ENCODE results near the gene NHS. TPM values are rescaled to one million over a fixed set of nuclear protein-coding genes. Genes with fewer than 3 reads are reported as not detected.
A peak's percentile ranks its signal among the peaks of the same experiment; 100 is the strongest.

The NHS gene
- total RNA-seq, 1 donor from 2014 or later: 6.6 TPM

- Histone ChIP-seq H3K9ac (ENCODE audit: low read length) (no peak overlapping the region), H2AFZ (ENCODE audit: low read depth, low read length) (no peak overlapping the region), H3K36me3 (ENCODE audit: insufficient read depth, low read length) (no peaks in the 10 kb centered on the region), H3K4me3 (ENCODE audit: insufficient read depth, low read depth, low read length) (no peak overlapping the region), H3K4me2 (ENCODE audit: low read length) (no peak overlapping the region), H3K4me1 (ENCODE audit: insufficient read depth, low read length) (no peaks in the 10 kb centered on the region), H3K9me3 (ENCODE audit: insufficient read depth, low read depth, low read length) (no peaks in the 10 kb centered on the region), H3K27ac (ENCODE audit: low read depth, low read length) (no peak overlapping the region), H3K79me2 (ENCODE audit: insufficient read depth, low read length) (peaks cover 74% of the 10 kb centered on the region), H3K27me3 (ENCODE audit: insufficient read depth, low read length) (no peaks in the 10 kb centered on the region), H4K20me1 (ENCODE audit: insufficient read depth, low read length) (peaks cover 7% of the 10 kb centered on the region)
- Mint-ChIP-seq H3K27ac (ENCODE audit: unreplicated experiment) (no peak overlapping the region), H3K36me3 (ENCODE audit: low read depth, unreplicated experiment) (no peaks in the 10 kb centered on the region), H3K9me3 (ENCODE audit: unreplicated experiment) (no peaks in the 10 kb centered on the region), H3K27me3 (ENCODE audit: low read depth, unreplicated experiment) (no peaks in the 10 kb centered on the region), H3K4me1 (ENCODE audit: low read depth, unreplicated experiment) (peaks cover 4% of the 10 kb centered on the region), H3K4me3 (ENCODE audit: unreplicated experiment) (no peak overlapping the region)
- TF ChIP-seq, protein P1, sequence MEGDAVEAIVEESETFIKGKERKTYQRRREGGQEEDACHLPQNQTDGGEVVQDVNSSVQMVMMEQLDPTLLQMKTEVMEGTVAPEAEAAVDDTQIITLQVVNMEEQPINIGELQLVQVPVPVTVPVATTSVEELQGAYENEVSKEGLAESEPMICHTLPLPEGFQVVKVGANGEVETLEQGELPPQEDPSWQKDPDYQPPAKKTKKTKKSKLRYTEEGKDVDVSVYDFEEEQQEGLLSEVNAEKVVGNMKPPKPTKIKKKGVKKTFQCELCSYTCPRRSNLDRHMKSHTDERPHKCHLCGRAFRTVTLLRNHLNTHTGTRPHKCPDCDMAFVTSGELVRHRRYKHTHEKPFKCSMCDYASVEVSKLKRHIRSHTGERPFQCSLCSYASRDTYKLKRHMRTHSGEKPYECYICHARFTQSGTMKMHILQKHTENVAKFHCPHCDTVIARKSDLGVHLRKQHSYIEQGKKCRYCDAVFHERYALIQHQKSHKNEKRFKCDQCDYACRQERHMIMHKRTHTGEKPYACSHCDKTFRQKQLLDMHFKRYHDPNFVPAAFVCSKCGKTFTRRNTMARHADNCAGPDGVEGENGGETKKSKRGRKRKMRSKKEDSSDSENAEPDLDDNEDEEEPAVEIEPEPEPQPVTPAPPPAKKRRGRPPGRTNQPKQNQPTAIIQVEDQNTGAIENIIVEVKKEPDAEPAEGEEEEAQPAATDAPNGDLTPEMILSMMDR (IDR thresholded peaks at IDR 0.05; ENCODE audit: insufficient read depth, low read depth, low read length): no peak
- TF ChIP-seq EZH2 (IDR thresholded peaks at IDR 0.05; ENCODE audit: insufficient read depth, low read length): no peak
- DNase-seq (ENCODE audit: low read depth) (no peak), FAIRE-seq (peak; percentile 87)
Observed at GRCh38 chrX:17395154-17395553, 20.2 kb downstream of the NHS start.

- TF ChIP-seq, protein P1 (IDR thresholded peaks at IDR 0.05; ENCODE audit: insufficient read depth, low read depth, low read length): no peak
- no peak for TF ChIP-seq EZH2 (IDR thresholded peaks at IDR 0.05; ENCODE audit: insufficient read depth, low read length)
- H3K27ac Mint-ChIP-seq (ENCODE audit: unreplicated experiment): peak overlapping the region; percentile 92
Observed at GRCh38 chrX:17397074-17397473, 22.1 kb downstream of the NHS start.

DNA sequence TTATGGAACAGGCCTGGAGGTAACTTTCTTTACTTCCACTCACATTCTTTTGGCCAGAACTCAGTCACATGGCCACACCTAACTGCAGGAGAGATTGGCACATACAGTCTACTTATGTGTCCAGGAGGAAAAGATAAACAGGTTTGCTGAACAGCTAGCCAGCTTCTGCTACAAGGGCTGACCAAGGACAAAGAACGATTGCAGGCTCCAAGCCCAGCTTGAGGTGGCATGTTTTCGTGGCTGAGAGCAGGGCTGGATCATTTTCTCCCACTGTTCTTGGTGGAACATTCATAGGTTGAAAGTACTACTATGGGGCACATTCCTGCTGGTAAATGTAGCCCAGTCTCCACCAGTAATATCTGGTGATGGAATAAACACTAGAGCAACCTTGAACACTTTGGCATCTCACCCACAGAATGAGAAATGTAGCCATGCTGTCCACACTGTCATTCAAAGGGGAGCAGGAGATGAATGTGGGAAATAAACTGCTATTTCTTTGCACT, 28.2 kb downstream of the NHS start:
- Mint-ChIP-seq H3K27ac (ENCODE audit: unreplicated experiment) (no peak overlapping the region), H3K4me3 (ENCODE audit: unreplicated experiment) (no peak overlapping the region), H3K36me3 (ENCODE audit: low read depth, unreplicated experiment) (no peaks in the 10 kb centered on the region), H3K4me1 (ENCODE audit: low read depth, unreplicated experiment) (peaks cover 26% of the 10 kb centered on the region), H3K27me3 (ENCODE audit: low read depth, unreplicated experiment) (no peaks in the 10 kb centered on the region), H3K9me3 (ENCODE audit: unreplicated experiment) (no peaks in the 10 kb centered on the region)
- FAIRE-seq: peak; percentile 72
- Histone ChIP-seq H3K4me2 (ENCODE audit: low read length) (no peak overlapping the region), H3K4me3 (ENCODE audit: insufficient read depth, low read depth, low read length) (no peak overlapping the region), H3K27ac (ENCODE audit: low read depth, low read length) (no peak overlapping the region), H3K4me1 (ENCODE audit: insufficient read depth, low read length) (peaks cover 11% of the 10 kb centered on the region), H3K9me3 (ENCODE audit: insufficient read depth, low read depth, low read length) (no peaks in the 10 kb centered on the region), H3K9ac (ENCODE audit: low read length) (no peak overlapping the region), H3K79me2 (ENCODE audit: insufficient read depth, low read length) (peaks cover 63% of the 10 kb centered on the region), H4K20me1 (ENCODE audit: insufficient read depth, low read length) (no peaks in the 10 kb centered on the region), H3K36me3 (ENCODE audit: insufficient read depth, low read length) (no peaks in the 10 kb centered on the region), H2AFZ (ENCODE audit: low read depth, low read length) (no peak overlapping the region), H3K27me3 (ENCODE audit: insufficient read depth, low read length) (no peaks in the 10 kb centered on the region)
- DNase-seq (ENCODE audit: low read depth): no peak
- TF ChIP-seq, protein P1 (IDR thresholded peaks at IDR 0.05; ENCODE audit: insufficient read depth, low read depth, low read length): no peak
- TF ChIP-seq EZH2 (IDR thresholded peaks at IDR 0.05; ENCODE audit: insufficient read depth, low read length): no peak

More at GRCh38 chrX:17397074-17397473, 22.1 kb downstream of the NHS start:
- no peaks in the 10 kb centered on the region for H3K27me3 Mint-ChIP-seq (ENCODE audit: low read depth, unreplicated experiment)
- DNase-seq (ENCODE audit: low read depth) (peak; percentile 57), FAIRE-seq (peak; percentile 99)
- Histone ChIP-seq H3K4me3 (ENCODE audit: insufficient read depth, low read depth, low read length) (no peak overlapping the region), H3K4me1 (ENCODE audit: insufficient read depth, low read length) (no peaks in the 10 kb centered on the region), H2AFZ (ENCODE audit: low read depth, low read length) (no peak overlapping the region), H3K9me3 (ENCODE audit: insufficient read depth, low read depth, low read length) (no peaks in the 10 kb centered on the region), H4K20me1 (ENCODE audit: insufficient read depth, low read length) (no peaks in the 10 kb centered on the region), H3K36me3 (ENCODE audit: insufficient read depth, low read length) (no peaks in the 10 kb centered on the region), H3K4me2 (ENCODE audit: low read length) (peak overlapping the region; percentile 45), H3K27ac (ENCODE audit: low read depth, low read length) (peak overlapping the region; percentile 17), H3K79me2 (ENCODE audit: insufficient read depth, low read length) (peaks cover 67% of the 10 kb centered on the region), H3K27me3 (ENCODE audit: insufficient read depth, low read length) (no peaks in the 10 kb centered on the region), H3K9ac (ENCODE audit: low read length) (no peak overlapping the region)
- peak overlapping the region; percentile 61 for H3K4me3 Mint-ChIP-seq (ENCODE audit: unreplicated experiment)
- H3K9me3 Mint-ChIP-seq (ENCODE audit: unreplicated experiment): no peaks in the 10 kb centered on the region
- no peaks in the 10 kb centered on the region for H3K36me3 Mint-ChIP-seq (ENCODE audit: low read depth, unreplicated experiment)
- H3K4me1 Mint-ChIP-seq (ENCODE audit: low read depth, unreplicated experiment): peaks cover 3% of the 10 kb centered on the region
